ENCODE results near the gene WDR43.

WDR43 gene

DNA sequence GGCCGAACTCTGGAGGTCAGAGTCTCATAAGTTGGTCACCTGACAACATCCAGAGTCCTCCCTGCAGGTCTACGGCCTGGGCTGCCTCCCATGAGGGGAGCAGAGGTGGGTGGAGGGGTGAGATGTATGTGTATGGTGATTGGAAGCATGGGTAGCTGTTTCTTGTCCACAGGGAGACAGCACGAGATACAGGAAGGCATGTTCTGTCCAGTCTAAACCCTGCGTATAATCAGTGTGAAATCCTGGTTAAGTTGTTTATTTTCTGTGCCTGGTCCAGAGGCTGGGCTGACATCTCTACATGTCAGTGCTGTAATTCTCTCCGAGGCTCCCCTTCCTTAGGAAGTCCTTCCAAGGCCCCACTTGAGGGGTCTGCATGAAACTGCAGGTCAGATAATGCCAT lies 95.5 kb downstream of the WDR43 start:
- no peak overlapping the region for H3K4me3 ChIP-seq (replicated peaks; ENCODE audit: low read depth, low read length)
- no peak for DNase-seq (ENCODE audit: extremely low read depth, low read depth)
- TF ChIP-seq, protein P1, sequence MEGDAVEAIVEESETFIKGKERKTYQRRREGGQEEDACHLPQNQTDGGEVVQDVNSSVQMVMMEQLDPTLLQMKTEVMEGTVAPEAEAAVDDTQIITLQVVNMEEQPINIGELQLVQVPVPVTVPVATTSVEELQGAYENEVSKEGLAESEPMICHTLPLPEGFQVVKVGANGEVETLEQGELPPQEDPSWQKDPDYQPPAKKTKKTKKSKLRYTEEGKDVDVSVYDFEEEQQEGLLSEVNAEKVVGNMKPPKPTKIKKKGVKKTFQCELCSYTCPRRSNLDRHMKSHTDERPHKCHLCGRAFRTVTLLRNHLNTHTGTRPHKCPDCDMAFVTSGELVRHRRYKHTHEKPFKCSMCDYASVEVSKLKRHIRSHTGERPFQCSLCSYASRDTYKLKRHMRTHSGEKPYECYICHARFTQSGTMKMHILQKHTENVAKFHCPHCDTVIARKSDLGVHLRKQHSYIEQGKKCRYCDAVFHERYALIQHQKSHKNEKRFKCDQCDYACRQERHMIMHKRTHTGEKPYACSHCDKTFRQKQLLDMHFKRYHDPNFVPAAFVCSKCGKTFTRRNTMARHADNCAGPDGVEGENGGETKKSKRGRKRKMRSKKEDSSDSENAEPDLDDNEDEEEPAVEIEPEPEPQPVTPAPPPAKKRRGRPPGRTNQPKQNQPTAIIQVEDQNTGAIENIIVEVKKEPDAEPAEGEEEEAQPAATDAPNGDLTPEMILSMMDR (IDR thresholded peaks at IDR 0.05; ENCODE audit: low read depth, low read length, missing control alignments), result no peak

DNA sequence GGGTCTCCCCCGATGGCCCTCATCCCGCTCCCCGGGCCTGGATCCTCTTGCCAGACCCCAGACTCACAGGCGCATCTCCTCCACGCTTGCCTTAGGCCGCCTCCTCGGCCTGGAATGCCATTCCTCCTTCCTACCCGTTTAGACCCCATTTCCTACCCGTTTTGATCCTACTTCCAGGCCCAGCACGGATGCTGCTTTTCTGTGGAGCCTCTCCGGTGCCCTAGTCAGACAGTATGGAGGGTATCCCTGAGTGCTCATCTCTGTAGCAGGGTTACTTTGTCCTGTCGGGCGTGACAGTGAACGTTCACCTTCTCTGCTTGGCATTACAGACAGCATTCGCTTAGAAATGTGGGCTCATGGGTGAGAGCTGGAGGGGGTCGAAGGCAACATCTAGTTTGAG lies 96.0 kb downstream of the WDR43 start:
- DNase-seq (ENCODE audit: extremely low read depth, low read depth), result no peak
- no peak overlapping the region for H3K4me3 ChIP-seq (replicated peaks; ENCODE audit: low read depth, low read length)
- TF ChIP-seq, protein P1 (IDR thresholded peaks at IDR 0.05; ENCODE audit: low read depth, low read length, missing control alignments), result no peak

DNA sequence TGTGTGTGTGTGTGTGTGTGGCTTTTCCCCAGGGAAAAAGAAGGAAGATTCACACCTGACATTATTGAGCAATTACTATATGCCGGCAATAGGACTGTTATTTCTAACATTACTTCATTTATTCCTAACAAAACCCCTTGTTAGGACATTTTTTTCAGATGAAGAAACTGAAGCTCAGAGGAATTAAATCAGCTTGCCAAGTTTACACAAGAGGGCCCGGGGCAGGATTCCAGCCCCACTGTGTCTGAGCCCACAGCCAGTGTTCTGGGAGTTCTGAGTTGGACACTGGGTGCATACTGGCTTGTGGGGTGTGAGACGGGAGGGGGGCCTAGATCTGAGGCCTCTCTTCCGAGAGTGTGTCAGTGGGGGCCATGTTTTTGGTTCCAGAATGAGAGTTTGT lies 96.6 kb downstream of the WDR43 start:
- no peak overlapping the region for H3K4me3 ChIP-seq (replicated peaks; ENCODE audit: low read depth, low read length)
- TF ChIP-seq, protein P1 (IDR thresholded peaks at IDR 0.05; ENCODE audit: low read depth, low read length, missing control alignments), result no peak
- no peak for DNase-seq (ENCODE audit: extremely low read depth, low read depth)

DNA sequence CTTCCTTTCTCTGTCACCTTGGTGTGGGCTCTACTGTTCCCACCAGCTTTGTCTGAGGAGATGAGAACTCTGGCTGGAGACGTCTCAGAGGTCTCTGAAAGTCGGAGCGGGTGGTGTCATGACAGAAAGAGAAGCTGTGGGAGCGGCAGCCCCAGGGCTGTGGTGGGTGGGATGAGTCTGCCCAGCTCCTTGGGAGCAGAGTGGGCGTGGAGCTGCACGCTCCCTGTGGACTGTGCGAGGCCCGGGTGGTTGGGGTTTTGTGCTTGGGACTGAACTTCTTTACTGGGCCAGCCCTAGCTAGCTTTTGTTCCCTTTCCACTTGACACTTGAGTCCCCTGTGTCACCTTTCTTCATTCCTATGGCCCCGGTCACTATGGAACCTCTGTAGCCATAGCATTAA lies 97.0 kb downstream of the WDR43 start:
- TF ChIP-seq, protein P1 (IDR thresholded peaks at IDR 0.05; ENCODE audit: low read depth, low read length, missing control alignments), result no peak

DNA sequence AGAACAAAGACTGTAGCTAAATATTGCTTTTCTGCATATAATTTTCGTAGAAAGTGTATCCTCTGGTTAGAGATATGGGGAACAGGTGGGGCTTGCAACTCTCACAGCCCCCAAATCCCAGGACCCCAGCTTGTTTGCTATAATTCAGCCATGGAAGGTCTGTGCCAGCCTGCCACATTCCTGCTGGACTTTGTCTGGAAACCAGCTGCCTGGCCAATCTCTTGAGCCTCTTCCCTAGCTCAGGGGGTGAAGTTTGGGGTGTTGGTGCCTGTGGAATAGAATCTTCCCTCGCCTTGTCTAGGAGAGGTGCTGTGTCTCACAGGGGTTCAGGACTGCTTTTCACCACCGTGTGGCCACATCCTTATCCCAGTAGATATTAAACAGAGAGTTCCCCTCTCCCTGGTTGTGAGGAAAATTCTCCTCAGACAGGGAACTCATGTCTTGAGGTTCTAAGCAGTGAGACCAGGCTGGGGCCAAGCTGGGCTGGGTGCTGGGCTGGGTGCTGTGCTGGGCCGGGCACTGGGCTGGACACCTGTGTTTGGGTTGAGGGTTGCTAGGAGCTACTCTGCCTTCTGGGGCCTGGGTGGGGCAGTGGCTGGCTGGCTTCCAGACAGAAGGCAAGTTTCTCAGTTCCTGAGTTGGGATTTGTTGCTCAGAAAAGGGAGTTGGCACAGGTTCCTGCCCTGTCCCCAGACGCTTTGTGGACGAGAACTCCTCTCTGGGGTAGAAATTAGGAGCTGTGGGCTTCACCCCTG lies 98.9 kb downstream of the WDR43 start:
- TF ChIP-seq, protein P1 (IDR thresholded peaks at IDR 0.05; ENCODE audit: low read depth, low read length, missing control alignments), result no peak
- DNase-seq (ENCODE audit: extremely low read depth, low read depth), result no peak
- no peak overlapping the region for H3K4me3 ChIP-seq (replicated peaks; ENCODE audit: low read depth, low read length)

More for the DNA sequence above, 97.0 kb downstream of the WDR43 start:
- DNase-seq (ENCODE audit: extremely low read depth, low read depth), result no peak
- no peak overlapping the region for H3K4me3 ChIP-seq (replicated peaks; ENCODE audit: low read depth, low read length)

DNA sequence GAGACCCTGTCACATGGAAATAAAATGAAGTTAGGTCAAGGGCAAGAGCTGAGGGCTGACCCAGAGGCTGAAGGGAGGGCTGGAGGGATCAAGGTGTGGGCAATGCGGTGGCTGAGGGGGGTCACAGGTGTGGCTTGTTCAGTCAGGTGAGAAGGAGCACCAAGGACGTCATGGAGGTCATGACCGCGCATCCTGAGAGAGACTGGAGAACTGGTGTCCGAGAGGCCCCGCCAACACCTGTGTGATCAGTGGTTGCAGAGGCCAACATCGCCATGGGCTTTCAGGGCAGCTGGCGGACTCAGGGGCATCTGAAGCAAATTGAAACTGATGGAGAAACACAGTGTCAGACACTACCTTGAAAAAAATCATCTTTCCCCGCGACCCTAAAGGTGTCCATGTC lies 99.6 kb downstream of the WDR43 start:
- no peak for DNase-seq (ENCODE audit: extremely low read depth, low read depth)
- H3K4me3 ChIP-seq (replicated peaks; ENCODE audit: low read depth, low read length), result no peak overlapping the region
- TF ChIP-seq, protein P1 (IDR thresholded peaks at IDR 0.05; ENCODE audit: low read depth, low read length, missing control alignments), result no peak

DNA sequence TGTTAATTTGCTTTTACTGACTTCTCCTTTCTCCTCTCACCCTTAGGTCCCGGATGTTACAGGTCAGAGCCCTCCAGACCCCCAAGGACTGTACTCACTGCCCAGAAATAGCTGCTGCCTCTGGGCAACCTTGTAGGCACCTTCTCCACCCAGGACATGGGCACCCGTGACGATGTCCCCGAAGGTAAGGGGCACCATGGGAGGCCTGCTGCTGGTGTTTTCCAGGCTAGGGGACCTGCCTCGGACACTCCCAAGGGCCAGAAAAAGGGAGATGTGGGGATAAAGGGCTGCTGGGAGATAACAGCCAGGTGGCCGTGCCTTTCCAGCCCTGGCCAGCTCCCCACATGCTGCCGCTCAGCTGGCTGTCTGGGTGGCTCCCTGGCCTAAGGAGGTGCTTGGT lies 100.2 kb downstream of the WDR43 start:
- DNase-seq (ENCODE audit: extremely low read depth, low read depth), result no peak
- H3K4me3 ChIP-seq (replicated peaks; ENCODE audit: low read depth, low read length), result no peak overlapping the region
- TF ChIP-seq, protein P1 (IDR thresholded peaks at IDR 0.05; ENCODE audit: low read depth, low read length, missing control alignments), result no peak
